Activated CD4-positive, alpha-beta T cell treated with anti-CD3 and anti-CD28 coated beads for 1 hour (primary cell): ENCODE measurements around the gene WDR88.
"Not testable (repeated sequence)": the region's sequence is repeated elsewhere in the genome, so short reads cannot be mapped to it uniquely, and the experiment has no call there.

Experiments
- DNase-seq: peaks from one replicate; pipeline ENCODE4 v3.0.0-alpha.2; 2020

WDR88 gene

GRCh38 chr19:33199441-33200265 lies 67.7 kb downstream of the WDR88 start:
- DNase-seq, result no peak

GRCh38 chr19:33201473-33201872 lies 69.6 kb downstream of the WDR88 start:
- DNase-seq, result no peak

- DNase-seq, result no peak
Observed at GRCh38 chr19:33201886-33202545, 70.1 kb downstream of the WDR88 start.

DNA sequence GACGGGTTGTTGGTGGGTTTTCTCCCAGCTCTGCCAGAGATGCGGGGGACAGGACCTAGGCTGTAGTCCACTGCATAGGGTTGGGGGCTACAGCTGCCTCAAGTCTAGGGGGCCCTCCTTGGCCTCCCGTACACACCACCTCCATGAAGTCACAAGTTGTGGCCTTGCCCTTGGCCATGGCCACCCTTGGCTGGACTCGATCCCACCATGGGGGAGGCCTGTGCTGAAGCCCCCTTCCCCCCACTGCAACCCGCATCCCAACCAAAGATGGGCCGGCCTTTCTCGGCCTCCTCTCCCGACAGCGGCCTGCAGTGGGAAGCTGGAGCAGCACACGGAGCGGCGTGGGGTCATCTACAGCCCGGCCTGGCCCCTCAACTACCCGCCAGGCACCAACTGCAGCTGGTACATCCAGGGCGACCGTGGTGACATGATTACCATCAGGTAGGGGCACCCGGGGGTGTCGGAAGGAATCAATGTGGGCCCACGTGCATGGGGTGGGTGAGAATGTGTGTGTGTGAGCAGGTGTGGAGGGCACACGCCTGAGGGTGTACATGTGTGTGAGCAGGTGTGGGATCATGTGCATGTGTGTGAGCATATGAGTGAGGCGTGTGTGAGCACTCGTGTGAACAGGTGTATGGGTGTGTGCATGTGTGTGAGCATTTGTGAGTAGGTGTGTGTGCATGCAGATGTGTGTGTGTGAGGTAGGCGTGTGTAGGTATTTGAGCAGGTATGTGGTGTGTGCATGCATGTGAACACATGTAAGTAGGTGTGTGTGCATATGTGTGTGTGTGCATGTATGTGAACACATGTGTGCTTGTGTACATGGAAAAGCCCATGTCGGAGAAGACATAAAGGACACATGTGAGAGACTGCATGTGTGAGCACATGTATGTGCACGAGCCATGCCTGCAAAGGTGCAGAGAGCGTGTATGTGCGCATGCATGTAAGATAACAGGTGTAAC lies 70.9 kb downstream of the WDR88 start:
- DNase-seq, result no peak

DNA sequence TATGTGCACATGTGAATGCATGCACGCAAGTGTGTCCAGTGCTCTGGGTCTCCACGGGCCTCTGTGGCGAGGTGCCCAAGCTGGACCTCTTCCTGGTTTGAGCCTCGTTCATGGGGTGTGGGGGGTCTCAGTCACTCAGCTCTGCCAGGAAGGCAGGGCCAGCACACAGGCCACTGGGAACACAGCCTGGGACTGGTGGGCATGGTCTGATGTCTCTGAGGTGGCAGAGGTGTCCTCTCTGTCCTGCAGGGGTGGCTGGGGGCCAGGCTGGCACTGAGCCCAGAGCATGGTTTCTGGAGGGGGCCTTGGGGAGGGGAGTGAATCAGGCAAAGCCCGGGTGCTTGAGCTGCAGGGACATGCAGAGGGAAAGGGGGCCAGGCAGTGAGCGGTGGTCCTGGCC lies 71.6 kb downstream of the WDR88 start:
- no peak for DNase-seq

- DNase-seq, result no peak
Observed at GRCh38 chr19:33204136-33204973, 72.4 kb downstream of the WDR88 start.

DNA sequence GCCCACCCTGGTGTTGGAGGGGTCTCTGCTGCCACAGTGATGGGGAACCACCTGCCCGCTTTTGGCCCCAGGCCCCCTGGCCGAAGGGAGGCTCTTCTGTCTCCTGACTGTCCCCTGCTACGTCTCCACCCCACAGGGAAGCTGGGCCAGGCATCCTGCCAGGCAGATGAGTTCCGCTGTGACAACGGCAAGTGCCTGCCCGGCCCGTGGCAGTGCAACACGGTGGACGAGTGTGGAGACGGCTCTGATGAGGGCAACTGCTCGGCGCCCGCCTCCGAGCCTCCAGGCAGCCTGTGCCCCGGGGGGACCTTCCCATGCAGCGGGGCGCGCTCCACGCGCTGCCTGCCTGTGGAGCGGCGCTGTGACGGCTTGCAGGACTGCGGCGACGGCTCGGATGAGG lies 73.2 kb downstream of the WDR88 start:
- no peak for DNase-seq

- DNase-seq, result no peak
Observed at GRCh38 chr19:33205531-33206260, 73.8 kb downstream of the WDR88 start.

- no peak for DNase-seq
Observed at GRCh38 chr19:33206261-33207039, 74.5 kb downstream of the WDR88 start.

DNA sequence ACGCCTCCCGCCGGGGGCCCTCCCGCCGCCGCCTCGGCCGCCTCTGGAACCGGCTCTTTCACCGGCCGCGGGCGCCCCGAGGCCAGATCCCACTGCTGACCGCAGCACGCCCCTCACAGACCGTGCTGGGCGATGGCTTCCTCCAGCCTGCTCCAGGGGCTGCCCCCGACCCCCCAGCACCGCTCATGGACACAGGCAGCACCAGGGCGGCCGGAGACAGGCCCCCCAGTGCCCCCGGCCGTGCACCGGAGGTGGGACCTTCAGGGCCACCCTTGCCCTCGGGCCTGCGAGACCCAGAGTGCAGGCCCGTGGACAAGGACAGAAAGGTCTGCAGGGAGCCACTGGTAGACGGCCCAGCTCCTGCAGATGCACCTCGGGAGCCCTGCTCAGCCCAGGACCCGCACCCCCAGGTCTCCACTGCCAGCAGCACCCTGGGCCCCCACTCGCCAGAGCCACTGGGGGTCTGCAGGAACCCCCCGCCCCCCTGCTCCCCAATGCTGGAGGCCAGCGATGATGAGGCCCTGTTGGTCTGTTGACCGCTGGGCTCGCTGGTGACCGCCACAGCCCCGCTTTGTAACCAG lies 75.2 kb downstream of the WDR88 start:
- DNase-seq, result no peak

- DNase-seq, result no peak
Observed at GRCh38 chr19:33207903-33208302, 76.0 kb downstream of the WDR88 start.

DNA sequence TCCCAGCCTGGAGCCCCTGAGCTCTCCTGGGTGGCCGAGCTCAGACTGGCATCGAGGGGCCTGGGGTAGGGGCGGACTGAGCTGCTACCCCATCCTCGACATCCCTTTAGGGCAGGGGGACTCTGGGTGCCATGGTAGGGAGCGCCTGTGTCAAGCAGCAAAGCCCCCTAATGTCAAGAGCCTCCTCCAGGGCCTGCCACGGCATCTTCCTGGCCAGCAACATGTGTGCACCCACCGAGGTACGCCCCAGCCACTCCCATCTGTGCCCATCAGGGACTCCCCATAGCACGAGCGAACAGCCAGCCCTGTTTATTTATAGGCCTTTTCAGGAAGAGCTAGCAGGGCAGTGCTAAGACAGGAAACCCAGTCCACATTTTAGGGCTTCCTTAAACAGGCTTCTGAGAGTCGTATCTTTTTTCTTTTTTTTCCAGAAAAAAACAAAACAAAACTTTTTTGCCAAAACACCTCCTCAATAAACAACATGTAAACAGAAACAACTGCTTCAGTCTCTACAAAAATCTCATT lies 76.5 kb downstream of the WDR88 start:
- DNase-seq, result no peak

DNA sequence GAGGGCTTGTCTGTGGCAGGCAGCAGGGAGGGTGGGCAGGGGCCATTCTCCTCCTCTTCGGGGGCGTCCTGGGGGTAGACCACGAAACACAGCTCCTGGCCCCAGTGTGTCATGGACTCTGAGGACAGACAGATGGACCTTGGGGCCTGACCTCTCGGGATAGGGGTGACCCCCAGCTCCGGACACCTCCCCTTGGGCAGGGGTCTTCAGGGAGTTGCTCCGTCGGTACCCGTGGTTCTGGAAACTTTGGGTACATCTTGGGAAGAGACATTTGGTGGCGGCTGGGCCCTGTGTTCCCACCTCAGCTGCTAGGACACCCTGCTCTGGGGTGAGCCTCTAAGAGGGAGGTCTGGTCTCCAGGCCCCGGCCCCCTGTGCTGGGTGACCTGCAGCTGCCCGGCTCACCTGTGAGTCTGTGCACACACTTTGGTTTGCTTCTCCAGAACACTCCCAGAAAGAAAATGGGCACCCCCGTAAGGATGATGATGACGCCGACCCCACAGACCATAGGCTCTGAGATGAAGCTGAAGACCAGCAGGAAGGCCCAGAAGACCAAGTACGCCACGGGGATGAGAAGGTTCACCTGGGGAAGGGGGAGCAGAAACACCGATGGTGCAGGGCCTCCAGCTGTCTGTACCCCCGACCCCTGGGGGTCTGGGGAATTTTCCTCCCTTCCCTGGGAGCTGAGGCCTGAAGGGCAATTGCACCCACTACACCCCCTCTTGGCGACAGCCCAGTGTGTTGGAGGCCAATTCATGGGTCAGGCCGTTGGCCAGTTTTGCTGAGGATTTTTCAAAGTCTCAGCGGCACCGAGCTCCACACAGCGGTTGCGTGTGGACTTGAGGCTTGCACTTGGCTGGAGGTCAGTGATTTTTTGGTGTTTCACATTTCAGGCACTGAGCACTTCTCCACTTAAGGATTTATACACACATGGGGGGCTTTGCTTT lies 77.3 kb downstream of the WDR88 start:
- no peak for DNase-seq

DNA sequence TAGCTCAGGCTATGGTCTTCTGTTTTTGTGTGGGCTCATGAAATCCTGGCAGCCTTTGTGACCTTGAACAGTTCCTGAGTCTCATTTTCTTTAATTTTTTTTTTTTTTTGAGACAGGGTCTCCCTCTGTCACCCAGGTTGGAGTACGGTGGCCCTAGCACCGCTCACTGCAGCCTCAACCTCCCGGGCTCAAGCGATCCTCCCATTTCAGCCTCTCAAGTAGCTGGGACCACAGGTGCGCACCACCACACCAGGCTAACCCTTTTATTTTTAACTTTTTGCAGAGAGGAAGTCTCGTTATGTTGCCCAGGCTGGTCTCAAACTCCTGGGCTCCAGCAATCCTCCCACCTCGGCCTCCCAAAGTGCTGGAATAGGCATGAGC lies 77.9 kb downstream of the WDR88 start:
- not testable (repeated sequence) for DNase-seq

GRCh38 chr19:33210266-33210940 lies 78.5 kb downstream of the WDR88 start:
- no peak for DNase-seq

GRCh38 chr19:33211794-33212435 lies 80.0 kb downstream of the WDR88 start:
- DNase-seq, result no peak

GRCh38 chr19:33212436-33213172 lies 80.7 kb downstream of the WDR88 start:
- DNase-seq, result no peak
